C4-2B (cell line): ENCODE data around the gene WDR48.

Experiments
- ZFX ChIP-seq: fragments of 450-650 bp; IDR thresholded peaks from 2 replicates; pipeline ENCODE4 v1.6.1; 2017
- TF ChIP-seq, protein P1 (sequence below): fragments of 450-650 bp; conservative IDR thresholded peaks from 2 replicates; pipeline ENCODE4 v1.5.1; 2017; ENCODE audit warnings: mild to moderate bottlenecking

GRCh38 chr3:39098473-39099000, 46.7 kb downstream of the WDR48 start:
- TF ChIP-seq, protein P1, sequence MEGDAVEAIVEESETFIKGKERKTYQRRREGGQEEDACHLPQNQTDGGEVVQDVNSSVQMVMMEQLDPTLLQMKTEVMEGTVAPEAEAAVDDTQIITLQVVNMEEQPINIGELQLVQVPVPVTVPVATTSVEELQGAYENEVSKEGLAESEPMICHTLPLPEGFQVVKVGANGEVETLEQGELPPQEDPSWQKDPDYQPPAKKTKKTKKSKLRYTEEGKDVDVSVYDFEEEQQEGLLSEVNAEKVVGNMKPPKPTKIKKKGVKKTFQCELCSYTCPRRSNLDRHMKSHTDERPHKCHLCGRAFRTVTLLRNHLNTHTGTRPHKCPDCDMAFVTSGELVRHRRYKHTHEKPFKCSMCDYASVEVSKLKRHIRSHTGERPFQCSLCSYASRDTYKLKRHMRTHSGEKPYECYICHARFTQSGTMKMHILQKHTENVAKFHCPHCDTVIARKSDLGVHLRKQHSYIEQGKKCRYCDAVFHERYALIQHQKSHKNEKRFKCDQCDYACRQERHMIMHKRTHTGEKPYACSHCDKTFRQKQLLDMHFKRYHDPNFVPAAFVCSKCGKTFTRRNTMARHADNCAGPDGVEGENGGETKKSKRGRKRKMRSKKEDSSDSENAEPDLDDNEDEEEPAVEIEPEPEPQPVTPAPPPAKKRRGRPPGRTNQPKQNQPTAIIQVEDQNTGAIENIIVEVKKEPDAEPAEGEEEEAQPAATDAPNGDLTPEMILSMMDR, result no peak
- TF ChIP-seq ZFX, result no peak
